HG03280 (cell line): ENCODE data around the gene KIF16B.
"Not testable (repeated sequence)": the region's sequence is repeated elsewhere in the genome, so short reads cannot be mapped to it uniquely, and the experiment has no call there.

Source experiments
- ATAC-seq: cut with Tn5 transposase; IDR thresholded peaks from one replicate; pipeline ENCODE4 v1.9.1; 2021; ENCODE audit warnings: mild to moderate bottlenecking, moderate library complexity; ENCODE audit not compliant: unreplicated experiment

The KIF16B gene

GRCh38 chr20:16270314-16270931 is 302.8 kb downstream of the KIF16B start:
- ATAC-seq: no peak

- ATAC-seq: no peak
Measured at GRCh38 chr20:16267526-16267925, 305.7 kb downstream of the KIF16B start.

GRCh38 chr20:16265334-16265733 is 307.9 kb downstream of the KIF16B start:
- ATAC-seq: no peak

- ATAC-seq: no peak
Measured at GRCh38 chr20:16263582-16263981, 309.7 kb downstream of the KIF16B start.

- no peak for ATAC-seq
Measured at GRCh38 chr20:16262594-16262993, 310.7 kb downstream of the KIF16B start.

- ATAC-seq: no peak
Measured at GRCh38 chr20:16261733-16262273, 311.4 kb downstream of the KIF16B start.

- ATAC-seq: no peak
Measured at GRCh38 chr20:16260911-16261310, 312.3 kb downstream of the KIF16B start.

GRCh38 chr20:16260133-16260532 is 313.1 kb downstream of the KIF16B start:
- ATAC-seq: not testable (repeated sequence)

GRCh38 chr20:16258766-16259165 is 314.5 kb downstream of the KIF16B start:
- ATAC-seq: no peak

GRCh38 chr20:16257813-16258430 is 315.3 kb downstream of the KIF16B start:
- no peak for ATAC-seq

GRCh38 chr20:16257021-16257420 is 316.2 kb downstream of the KIF16B start:
- no peak for ATAC-seq

GRCh38 chr20:16246870-16247269 is 326.4 kb downstream of the KIF16B start:
- ATAC-seq: no peak

- no peak for ATAC-seq
Measured at GRCh38 chr20:16246291-16246690, 327.0 kb downstream of the KIF16B start.

GRCh38 chr20:16245879-16246278 is 327.4 kb downstream of the KIF16B start:
- no peak for ATAC-seq

- no peak for ATAC-seq
Measured at GRCh38 chr20:16244892-16245291, 328.4 kb downstream of the KIF16B start.

- ATAC-seq: no peak
Measured at GRCh38 chr20:16243470-16243869, 329.8 kb downstream of the KIF16B start.

GRCh38 chr20:16241911-16242310 is 331.3 kb downstream of the KIF16B start:
- ATAC-seq: no peak

- no peak for ATAC-seq
Measured at GRCh38 chr20:16240355-16240754, 332.9 kb downstream of the KIF16B start.

- ATAC-seq: no peak
Measured at GRCh38 chr20:16236589-16237241, 336.5 kb downstream of the KIF16B start.

GRCh38 chr20:16230402-16230801 is 342.8 kb downstream of the KIF16B start:
- no peak for ATAC-seq

GRCh38 chr20:16229813-16230212 is 343.4 kb downstream of the KIF16B start:
- no peak for ATAC-seq

GRCh38 chr20:16228722-16229121 is 344.5 kb downstream of the KIF16B start:
- ATAC-seq: no peak
